GM19351 (cell line): ENCODE measurements around the gene AGO4.
A peak's percentile ranks its signal among the peaks of the same experiment; 100 is the strongest.
"Not testable (repeated sequence)": the region's sequence is repeated elsewhere in the genome, so short reads cannot be mapped to it uniquely, and the experiment has no call there.

Experiments used
- ATAC-seq: cut with Tn5 transposase; IDR thresholded peaks from one replicate; pipeline ENCODE4 v1.9.1; 2021; ENCODE audit warnings: mild to moderate bottlenecking, moderate library complexity; ENCODE audit not compliant: unreplicated experiment

The AGO4 gene

DNA sequence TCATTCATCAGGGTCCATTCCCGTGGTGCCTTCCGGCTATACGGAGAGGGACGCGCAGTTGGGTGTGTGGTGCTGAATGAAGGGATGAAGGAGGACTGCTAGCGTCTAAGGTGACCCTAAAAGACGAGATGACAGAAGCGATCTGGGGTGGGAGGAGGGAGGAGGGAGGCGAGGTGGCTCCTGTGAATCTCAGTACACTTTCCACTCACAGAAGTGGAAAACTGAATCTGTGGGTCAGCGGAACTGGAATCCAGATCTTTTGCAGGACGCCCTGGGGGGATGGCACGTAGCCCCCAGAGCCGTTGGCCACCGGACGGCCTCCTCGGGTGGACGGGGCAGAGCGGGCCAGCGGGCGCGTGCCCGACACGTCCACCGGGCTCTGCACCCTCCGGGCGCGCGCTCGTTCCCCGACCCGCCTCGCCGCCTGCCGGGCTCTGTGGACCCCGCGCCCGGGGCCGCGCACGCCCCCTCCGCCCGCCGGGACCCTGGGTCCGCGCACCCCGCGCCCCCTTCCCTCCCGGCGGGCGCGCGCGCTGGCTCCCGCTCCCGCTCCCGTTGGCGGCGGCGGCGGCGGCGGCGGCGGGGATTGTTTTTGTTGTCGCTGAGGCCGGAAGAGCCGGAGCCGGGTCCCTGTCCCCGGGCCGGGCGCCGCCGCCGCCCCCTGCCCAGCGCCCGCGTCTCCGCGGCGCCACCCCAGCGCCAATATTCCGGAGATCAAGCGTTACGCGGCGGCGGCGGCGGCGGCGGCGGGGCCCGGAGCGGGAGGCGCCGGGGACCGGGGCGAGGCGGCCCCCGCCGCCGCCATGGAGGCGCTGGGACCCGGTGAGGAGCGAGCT, at the start of gene AGO4:
AGO4 (plus strand) TSS at position 403 of the 836 bp plus-strand sequence; CDS start at position 804, 401 bp downstream.
- no peak for ATAC-seq

DNA sequence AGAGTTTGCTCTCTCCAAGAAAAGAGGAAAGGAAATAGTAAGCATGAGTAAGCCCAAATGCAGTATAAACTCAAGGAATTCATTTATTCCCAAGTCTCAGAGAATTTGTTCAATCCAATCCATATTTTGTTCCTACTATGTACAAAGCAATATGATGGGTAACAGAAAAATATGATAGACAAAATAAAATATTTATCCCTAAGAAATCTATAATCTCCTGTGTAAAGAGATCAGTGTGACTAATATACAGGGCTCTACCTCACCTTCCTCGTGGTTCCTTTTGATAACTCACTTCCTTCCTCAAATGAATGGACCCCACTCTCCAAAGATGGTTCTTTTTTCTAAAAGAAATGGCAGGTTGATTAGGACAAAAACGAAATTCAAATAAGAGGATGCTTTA, 45.7 kb upstream of the AGO4 start:
- ATAC-seq: no peak

DNA sequence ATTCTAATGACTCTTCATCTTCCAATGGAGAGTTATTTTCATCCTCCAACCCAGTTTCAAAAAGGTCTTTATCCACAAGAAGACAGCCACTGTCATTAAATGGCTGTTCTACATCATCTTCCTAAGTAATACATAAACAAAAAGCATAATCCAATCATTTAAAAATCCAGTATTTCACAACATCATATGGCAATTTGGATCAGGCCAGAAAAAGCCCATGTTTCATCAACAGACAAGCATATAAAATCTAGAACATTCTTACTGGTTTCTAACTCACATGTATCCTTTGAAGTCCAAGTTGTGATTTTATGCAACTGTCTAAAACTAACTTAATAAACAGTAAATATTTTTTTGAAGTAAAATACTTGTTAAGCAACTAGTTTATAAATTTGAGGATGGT, 44.6 kb upstream of the AGO4 start:
- no peak for ATAC-seq

DNA sequence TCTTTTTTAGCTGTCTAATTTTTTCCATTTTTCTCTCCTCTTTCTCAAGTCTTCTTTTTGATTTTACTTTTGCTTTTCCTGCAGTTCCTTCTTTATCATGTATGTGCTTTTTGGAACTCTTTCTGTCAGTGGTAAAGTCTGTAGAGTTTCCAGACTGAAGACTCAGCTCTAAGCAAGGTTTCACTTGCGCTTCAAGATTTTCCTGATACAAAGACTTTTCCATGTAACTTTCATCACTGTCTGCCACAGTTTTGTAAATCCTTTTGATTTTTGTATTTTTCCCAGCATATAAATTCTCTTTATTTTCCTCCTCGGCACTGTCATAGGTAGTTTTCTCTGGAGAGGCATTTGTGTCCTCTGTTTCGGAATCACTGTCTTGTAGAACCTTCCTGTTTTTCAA, 43.5 kb upstream of the AGO4 start:
- no peak for ATAC-seq

DNA sequence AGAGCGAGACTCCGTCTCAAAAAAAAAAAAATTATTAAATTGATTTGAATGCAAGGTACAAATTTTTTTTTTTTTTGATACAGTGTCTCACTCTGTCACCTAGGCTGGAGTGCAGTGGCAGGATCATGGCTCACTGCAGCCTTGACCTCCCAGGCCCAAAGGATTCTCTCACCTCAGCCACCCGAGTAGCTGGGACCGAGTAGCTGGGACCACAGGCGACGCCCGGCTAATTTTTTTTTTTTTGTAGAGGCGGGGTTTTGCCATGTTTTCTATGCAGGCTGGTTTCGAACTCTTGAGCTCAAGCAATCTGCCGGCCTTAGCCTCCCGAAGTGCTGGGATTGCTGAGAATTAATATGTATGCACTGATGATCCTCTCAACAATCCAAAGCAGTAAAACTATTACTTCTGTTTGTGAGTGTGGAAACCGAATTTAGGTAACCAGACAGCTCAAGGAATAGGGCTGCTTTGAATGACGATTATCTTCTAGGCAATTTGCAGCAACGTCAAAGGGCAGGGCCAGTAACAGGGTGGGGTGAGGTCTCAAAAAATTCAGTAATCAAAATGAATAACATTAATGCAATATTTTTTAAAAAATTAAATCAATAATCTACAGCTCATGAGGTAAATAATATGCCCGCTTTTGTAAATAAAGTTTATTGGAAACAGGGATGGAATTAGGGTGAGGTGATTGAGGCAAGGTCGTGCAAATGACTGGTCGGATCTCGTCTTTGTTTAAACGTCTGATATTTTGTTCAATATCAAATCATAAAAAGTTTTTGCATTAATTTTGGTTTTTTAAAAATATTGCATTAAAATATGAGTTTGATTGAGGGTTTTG, 39.2 kb upstream of the AGO4 start:
- ATAC-seq: no peak

DNA sequence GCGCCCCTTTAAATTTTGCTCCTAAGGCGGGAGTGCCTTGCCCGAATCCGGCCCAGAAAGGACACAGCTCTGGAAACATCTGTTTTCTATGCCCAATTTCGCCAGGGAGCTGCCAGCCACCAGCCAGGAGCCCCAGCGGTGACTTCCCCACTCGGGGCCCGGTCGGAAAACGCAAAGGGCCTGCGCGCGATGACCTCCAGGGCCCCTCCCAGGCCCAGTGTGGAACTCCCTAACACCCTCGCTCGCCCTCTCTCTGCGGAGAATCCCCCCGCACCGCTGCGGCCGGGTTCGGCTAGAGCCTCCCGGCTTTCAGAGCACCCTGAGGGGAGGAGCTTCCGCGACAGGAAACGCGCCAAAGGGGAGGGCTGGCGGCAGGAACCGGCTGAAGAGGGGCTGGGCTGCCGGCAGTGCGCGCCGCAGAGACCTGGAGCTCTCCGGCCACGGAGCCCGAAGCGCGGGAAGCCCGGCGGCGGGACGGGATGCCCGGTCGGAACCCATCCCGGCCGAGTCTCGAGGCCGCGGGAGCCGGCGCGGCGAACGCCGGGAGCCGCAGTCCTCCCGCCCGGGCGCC, 38.5 kb upstream of the AGO4 start:
- ATAC-seq: peak; percentile 87

DNA sequence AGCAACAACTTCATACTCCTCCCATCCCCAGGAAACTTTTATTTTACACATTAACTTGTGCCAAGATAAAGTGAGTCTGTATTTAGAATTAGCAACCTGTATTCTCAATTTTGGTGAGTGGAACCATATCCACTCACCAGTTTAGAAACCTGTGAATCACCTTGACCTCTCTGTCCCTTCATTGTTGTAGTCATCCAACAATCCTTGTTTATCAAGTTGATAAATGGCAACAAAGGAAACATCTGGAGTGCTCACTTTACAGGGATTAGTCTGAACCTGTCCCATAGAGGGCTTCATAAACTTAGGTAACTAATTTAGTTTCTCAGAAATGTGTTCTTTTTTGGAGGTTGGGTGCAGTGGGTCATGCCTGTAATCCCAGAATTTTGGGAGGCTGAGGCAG, 34.1 kb upstream of the AGO4 start:
- no peak for ATAC-seq

DNA sequence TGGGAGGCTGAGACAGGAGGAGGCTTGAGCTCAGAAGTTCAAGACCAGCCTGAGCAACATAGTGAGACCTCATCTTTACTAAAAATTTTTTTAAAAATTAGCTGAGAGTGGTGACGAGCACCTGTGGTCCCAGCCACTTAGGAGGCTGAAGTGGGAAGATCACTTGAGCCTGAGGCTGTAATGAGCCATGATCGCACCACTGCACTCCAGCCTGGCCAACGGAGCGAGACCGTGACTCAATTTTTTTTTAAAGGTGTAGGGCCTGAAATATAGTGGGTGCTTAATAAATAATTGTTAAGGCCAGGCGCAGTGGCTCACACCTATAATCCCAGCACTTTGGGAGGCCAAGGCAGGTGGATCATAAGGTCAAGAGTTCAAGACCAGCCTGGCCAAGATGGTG, 31.6 kb upstream of the AGO4 start:
- ATAC-seq: not testable (repeated sequence)

DNA sequence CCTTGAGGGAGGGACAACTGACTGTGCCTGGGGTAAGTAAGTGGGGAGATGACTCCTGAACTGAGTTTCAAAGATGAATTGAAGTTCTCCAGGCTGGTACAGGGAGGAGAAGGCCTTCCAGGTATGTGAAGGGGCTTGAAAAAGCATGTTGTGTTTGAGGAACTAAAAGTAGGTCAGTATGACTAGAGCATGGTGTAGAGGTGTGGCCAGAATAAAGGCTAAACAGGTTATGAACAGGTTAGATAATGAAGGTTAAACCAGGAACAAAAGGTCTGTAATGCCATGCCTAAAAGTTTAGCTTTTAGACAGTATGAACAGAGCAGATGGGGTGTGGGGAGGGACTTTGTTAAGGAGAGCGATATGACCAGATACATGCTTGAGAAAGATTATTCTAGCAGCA, 30.7 kb upstream of the AGO4 start:
- no peak for ATAC-seq

DNA sequence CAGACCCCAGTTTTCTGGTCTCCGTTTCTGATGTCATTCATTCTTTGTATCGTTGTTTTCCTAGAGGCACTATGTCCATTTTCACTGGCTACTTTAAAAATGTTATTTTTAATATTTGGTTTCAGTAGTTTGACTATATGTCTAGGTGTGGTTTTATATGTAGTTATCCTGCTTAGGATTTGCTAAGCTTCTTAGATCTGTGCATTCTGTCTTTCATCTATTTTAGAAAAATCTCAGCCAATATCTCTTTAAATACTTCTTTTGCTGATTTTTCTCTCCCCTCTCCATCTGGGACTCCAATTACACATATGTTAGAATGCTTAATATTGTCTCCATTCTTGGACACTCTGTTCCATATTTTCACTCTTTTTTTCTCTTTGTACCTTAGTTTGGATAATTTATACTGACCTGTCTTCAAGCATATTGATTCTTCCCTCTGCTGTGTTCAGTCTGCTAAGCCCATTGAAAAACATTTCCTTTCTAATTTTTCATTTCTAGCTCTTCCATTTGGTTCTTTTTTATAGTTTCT, 24.7 kb upstream of the AGO4 start:
- no peak for ATAC-seq

DNA sequence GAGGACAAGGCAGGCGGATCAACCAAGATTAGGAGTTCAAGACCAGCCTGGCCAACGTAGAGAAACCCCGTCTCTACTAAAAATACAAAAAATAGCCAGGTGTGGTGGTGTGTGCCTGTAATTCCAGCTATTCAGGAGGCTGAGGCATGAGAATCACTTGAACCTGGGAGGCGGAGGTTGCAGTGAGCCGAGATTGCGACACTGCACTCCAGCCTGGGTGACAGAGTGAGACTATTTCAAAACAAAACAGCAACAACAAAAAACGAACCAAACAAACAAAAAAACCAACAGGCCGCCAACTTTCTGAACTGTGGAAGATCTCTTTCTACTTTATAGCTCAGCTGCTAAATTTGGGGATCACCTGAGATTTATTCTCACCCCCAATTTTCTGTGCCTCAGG, 23.5 kb upstream of the AGO4 start:
- ATAC-seq: not testable (repeated sequence)

DNA sequence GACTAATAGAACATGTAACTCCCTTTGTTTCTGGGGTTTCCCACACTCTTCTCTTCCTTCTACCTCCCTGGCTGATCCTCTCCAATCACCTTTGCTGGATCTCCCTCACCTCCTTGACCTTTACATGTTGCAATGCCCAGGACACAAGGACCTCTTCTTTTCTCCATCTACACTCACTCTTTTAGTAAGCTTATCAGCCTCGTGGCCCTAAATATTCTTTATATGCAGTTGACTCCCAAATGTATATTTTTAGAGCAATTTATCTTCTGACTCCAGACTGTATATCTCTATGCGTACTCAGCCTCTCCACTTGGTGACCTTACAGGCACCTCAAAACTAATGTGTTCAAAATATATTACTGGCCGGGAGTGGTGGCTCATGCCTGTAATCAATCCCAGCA, 19.7 kb upstream of the AGO4 start:
- ATAC-seq: no peak

DNA sequence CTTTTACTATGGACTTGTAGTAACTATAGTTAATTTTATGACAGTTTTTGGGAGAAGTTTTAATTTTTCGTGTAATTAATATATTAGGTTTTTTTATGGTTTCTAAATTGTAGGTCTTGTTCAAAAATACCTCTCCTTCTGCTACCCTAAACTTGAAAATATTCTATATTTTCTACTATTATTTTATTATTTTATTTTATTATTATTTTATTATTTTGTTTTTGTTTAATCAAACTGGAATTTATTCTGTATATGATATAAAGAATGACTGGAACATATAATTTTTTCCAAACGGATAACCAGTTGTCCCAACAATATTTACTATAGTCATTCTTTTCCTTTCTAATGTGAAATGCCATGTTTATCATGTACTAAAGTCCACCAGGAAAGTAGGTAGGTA, 17.1 kb upstream of the AGO4 start:
- no peak for ATAC-seq

DNA sequence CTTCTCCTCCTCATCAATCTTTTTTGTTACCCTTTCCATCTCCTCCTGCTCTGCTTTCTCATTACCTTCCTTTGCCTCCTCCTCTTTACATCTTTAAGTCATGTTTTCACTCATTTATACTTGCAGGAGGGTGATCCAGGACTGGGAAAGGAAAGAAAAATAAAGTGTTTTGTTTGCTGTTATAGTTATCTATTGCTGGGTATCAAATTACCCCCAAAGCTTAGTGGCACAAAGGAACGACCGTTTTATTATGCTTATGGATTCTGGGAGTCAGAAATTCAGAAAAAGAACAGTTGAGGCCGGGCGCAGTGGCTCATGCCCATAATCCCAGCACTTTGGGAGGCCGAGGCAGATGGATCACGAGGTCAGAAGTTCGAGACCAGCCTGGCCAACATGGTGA, 12.5 kb upstream of the AGO4 start:
- no peak for ATAC-seq

DNA sequence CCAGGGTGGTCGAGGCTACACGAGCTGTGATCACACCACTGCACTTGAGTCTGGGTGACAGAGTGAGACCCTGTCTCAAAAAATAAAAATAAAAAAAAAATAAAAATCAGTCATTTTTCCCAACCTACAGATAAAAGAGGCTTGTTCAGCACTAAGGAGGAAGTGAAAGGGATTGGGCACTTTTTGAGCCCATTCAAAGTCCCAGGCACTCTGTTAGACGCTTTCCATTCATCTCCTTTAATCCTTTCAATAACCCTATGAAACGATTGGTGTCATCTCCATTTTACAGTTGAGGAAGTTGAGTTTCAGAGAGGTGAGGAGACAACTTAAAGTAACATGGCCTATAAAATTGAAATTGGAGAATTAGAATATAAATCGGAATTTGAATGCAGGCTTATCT, 10.4 kb upstream of the AGO4 start:
- no peak for ATAC-seq

DNA sequence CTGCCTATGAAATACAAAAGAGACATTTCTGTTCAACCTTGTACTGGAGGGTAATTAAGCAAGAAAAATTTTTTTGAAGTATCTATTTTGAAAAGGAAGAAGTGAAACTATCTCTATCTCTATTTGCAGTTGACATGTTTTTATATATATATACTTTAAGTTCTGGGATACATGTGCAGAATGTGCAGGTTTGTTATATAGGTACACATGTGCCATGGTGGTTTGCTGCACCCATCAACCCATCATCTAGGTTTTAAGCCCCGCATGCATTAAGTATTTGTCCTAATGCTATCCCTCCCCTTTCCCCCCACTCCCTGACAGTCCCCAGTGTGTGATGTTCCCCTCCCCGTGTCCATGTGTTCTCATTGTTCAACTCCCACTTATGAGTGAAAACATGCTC, 9.8 kb upstream of the AGO4 start:
- not testable (repeated sequence) for ATAC-seq

DNA sequence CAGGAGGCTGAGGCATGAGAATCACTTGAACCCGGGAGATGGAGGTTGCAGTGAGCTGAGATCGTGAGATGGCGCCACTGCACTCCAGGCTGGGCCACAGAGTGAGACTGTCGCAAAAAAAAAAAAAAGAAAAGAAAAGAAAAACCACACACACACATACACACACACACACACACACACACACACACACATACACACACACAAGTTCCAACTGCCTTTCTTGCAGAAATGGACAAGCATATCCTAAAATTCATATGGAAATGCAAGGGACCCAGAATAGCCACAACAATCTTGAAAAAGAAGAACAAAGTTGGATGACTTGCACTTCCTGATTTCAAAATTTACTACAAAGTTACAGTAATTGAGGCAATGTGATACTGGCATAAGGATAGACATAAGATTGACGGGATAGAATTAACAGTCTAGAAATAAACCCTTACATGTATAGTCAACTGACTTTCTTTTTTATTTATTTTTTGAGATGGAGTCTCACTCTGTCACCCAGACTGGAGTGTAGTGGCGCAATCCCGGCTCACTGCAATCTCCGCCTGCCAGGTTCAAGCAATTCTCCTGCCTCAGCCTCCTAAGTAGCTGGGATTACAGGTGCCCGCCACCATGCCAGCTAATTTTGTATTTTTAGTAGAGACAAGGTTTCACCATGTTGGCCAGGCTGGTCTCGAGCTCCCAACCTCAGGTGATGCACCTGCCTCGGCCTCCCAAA, 7.5 kb upstream of the AGO4 start:
- ATAC-seq: not testable (repeated sequence)

DNA sequence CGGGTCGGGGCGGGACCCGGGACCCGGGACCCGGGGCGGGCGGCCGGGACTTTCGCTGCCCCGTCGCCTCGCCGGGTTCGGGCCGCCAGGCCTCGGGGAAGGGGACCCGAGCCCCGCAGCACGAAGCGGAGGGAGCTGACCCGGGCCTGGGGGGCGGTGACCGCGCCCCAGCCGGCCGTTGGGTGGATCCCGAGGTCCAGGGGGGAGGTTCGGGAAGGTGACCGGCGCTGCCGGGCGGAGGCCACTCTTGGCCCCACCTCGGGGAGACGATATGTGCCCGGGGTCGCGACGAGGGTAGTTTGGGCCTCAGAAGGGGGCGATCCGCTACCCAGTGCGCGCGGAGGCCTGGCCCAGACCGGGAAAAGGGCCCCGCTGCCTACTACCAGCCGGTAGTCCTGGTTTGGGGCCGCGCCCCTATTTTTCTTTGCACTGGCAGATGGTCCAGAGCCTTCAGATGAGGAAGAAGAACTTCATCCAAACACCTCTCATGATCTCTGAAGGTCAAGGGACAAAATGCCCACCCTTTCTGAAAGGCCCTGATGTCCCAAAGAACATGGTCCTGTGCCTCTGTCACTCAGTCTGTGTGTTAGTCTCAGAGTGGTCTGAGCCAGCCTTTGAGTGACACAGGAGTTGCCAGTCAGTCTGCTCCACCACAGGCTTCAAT, 766 bp downstream of the AGO4 start:
- no peak for ATAC-seq

DNA sequence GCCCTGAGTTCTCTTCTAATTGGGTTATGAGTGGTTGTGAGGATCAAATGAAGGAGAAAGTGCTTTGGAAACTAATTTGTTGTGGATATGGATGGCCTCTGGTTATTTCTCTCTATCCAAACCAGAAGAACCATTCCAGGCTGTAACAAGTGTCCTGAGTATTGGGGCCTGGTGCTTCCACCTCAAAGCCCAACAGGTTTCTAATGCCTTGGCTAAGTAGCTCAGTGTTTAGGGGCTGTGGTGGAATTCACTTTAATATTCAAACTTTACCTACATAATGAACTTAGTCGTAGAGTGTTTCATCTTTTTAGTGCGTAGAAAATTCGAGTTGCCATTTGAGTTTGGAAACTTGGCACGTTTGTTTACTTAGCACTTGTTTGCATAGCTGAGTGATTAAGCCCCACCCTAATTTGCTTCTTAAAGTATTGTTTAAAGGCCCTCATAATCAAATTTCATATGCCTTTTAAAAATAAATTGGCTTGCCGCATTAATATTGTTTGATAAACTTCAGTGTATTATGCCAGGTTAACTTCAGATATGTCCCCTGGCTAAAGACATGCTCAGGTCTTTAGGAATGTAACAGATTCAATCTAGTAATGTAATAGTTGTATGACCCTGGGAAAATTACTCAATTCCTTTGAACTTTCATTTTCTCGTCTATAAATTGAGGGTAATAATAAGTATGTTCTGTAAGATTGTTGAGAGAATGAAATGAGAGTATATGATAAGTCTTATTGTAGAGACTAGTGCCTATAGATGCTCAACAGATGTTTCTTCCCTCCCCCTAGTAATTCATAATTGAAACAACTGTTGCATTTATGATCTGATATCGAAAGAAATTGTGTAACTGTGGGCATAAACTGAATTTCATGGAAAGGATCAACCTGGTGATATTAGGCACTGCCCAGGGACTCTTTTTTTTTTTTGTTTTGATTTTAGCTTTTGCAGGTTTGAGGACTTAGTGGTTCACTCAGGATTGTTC, 1.6 kb downstream of the AGO4 start:
- ATAC-seq: no peak
